Tibial nerve (tissue), 3 donors: Measurements from ENCODE around the gene HNRNPA3.

Source experiments
- POLR2A ChIP-seq, 2 donors: fragments of 450-650 bp; IDR thresholded peaks; one replicate each; pipeline ENCODE4 v1.6.1; 2017; ENCODE audit warnings: antibody characterized with exemption in 2 of 2, mild to moderate bottlenecking in 2 of 2, moderate library complexity in 2 of 2
- TF ChIP-seq, protein P1 (sequence below), 5 experiments: fragments of 200-600 bp in 3 of 5; fragments of 450-650 bp in 2 of 5; sonication (generic) in 3 of 5; IDR thresholded peaks; one replicate each; pipeline ENCODE4 v1.5.1; 2016 to 2019; ENCODE audit warnings: antibody characterized with exemption in 5 of 5, mild to moderate bottlenecking in 3 of 5, moderate library complexity in 2 of 5

DNA sequence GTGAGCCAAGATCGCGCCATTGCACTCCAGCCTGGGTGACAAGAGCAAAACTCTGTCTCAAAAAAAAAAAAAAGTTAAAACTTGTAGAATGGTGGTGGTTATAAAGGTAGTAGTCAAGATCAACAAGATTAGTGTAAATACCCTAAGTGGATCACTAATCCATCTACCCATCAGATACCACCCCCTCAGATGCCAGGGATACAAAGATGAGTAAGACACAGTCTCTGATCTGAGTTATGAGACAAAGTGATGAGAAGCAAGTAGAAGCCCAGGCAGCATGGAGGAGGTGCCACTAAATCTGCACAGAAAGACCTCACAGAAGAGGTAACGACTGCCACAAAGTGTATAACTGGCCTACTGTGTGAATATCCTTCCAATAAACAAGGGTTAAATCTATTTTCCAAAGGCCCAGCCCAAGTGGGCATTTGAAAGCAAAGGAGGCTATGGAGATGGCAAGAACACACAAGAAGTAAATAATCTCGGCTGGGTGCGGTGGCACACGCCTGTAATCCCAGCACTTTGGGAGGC, 31.7 kb downstream of the HNRNPA3 start:
- TF ChIP-seq POLR2A (IDR thresholded peaks at IDR 0.05), result no peak
- TF ChIP-seq, protein P1, sequence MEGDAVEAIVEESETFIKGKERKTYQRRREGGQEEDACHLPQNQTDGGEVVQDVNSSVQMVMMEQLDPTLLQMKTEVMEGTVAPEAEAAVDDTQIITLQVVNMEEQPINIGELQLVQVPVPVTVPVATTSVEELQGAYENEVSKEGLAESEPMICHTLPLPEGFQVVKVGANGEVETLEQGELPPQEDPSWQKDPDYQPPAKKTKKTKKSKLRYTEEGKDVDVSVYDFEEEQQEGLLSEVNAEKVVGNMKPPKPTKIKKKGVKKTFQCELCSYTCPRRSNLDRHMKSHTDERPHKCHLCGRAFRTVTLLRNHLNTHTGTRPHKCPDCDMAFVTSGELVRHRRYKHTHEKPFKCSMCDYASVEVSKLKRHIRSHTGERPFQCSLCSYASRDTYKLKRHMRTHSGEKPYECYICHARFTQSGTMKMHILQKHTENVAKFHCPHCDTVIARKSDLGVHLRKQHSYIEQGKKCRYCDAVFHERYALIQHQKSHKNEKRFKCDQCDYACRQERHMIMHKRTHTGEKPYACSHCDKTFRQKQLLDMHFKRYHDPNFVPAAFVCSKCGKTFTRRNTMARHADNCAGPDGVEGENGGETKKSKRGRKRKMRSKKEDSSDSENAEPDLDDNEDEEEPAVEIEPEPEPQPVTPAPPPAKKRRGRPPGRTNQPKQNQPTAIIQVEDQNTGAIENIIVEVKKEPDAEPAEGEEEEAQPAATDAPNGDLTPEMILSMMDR (IDR thresholded peaks at IDR 0.05), result no peak
